Endothelial cell of umbilical vein (primary cell): Measurements from ENCODE around the gene TMEM61. TPM values are rescaled to one million over a fixed set of nuclear protein-coding genes. Genes with fewer than 3 reads are reported as not detected.

Source experiments
- BruUV-seq: library from RNA; stranded (reverse); fragments of 400-500 nt; replicated peaks from 2 replicates; lab custom pipeline; 2021; lab: Mats Ljungman, UMichigan
- CTCF ChIA-PET: fragments of 300-600, 350-600 bp; sonication (Branson Sonifier 250); formaldehyde crosslinking; loops from one replicate; lab custom pipeline; 2021; ENCODE audit warnings: antibody characterized with exemption, inconsistent platforms; lab: Charles Lee
- POLR2A ChIA-PET: fragments of 300-600, 350-600 bp; sonication (Branson Sonifier 250); formaldehyde crosslinking; loops from one replicate; lab custom pipeline; 2021; ENCODE audit warnings: antibody characterized with exemption, inconsistent platforms; lab: Charles Lee
- DNase-seq: peaks from one replicate; pipeline ENCODE4 v3.0.0-alpha.2; 2011; ENCODE audit warnings: low read depth, low spot score
- FAIRE-seq: peaks from 2 replicates; lab custom pipeline; 2011; peaks lifted over from hg19 to GRCh38; lab: Jason Lieb, UNC
- H2AFZ ChIP-seq: 2 replicates; pipeline ENCODE4 v1.6.0; 2012; ENCODE audit warnings: low read depth, low read length, control low read depth, inconsistent platforms
- H3K27ac ChIP-seq: 2 replicates; pipeline ENCODE4 v1.5.1; 2011; ENCODE audit warnings: low read depth, mild to moderate bottlenecking, control low read depth, low read length, moderate library complexity; ENCODE audit not compliant: insufficient read depth
- H3K27me3 ChIP-seq, 2 experiments: 2 replicates each; pipeline versions ENCODE4 v1.6.0 to v1.6.1; 2011; ENCODE audit warnings: low read length in 2 of 2, mixed read lengths in 1 of 2; ENCODE audit not compliant: control insufficient read depth in 2 of 2, insufficient read depth in 2 of 2
- H3K36me3 ChIP-seq, 2 experiments: 2 replicates in 1 of 2; 3 replicates in 1 of 2; pipeline ENCODE4 v1.5.1; 2011; ENCODE audit warnings: low read length in 2 of 2, mild to moderate bottlenecking in 1 of 2, moderate library complexity in 1 of 2; ENCODE audit not compliant: control insufficient read depth in 2 of 2, insufficient read depth in 2 of 2; ENCODE audit errors: extremely low read depth in 1 of 2
- H3K4me1 ChIP-seq: 3 replicates; pipeline ENCODE4 v1.5.1; 2011; ENCODE audit warnings: mild to moderate bottlenecking, low read length; ENCODE audit not compliant: control insufficient read depth, insufficient read depth; ENCODE audit errors: extremely low read depth
- H3K4me2 ChIP-seq: 2 replicates; pipeline ENCODE4 v1.6.1; 2011; ENCODE audit warnings: low read length, control low read depth, mixed read lengths; ENCODE audit not compliant: insufficient read depth
- H3K4me3 ChIP-seq, 3 experiments: fragments of 200-600 bp in 1 of 3; sonication (generic), shearing (Covaris generic) in 1 of 3; replicated peaks in 1 of 3; 2 replicates each; pipeline ENCODE4 v1.5.1; 2011 to 2016; ENCODE audit warnings: control low read depth in 3 of 3, low read length in 3 of 3, mild to moderate bottlenecking in 2 of 3, inconsistent platforms in 1 of 3, low read depth in 1 of 3, moderate library complexity in 1 of 3; ENCODE audit not compliant: insufficient read depth in 1 of 3
- H3K79me2 ChIP-seq: 2 replicates; pipeline ENCODE4 v1.6.0; 2012; ENCODE audit warnings: low read length, inconsistent platforms; ENCODE audit not compliant: control insufficient read depth, insufficient read depth
- H3K9ac ChIP-seq: replicated peaks from 2 replicates; pipeline ENCODE3; 2011; ENCODE audit warnings: low read length, control low read depth; ENCODE audit not compliant: insufficient read depth; ENCODE audit errors: extremely low read depth
- H3K9me1 ChIP-seq: replicated peaks from 3 replicates; pipeline ENCODE4 v1.6.0; 2011; ENCODE audit warnings: mild to moderate bottlenecking, low read length; ENCODE audit not compliant: control insufficient read depth, insufficient read depth; ENCODE audit errors: extremely low read depth
- H3K9me3 ChIP-seq: replicated peaks from 2 replicates; pipeline ENCODE4 v1.5.1; 2012; ENCODE audit warnings: low read length, inconsistent platforms; ENCODE audit not compliant: control insufficient read depth, insufficient read depth
- H4K20me1 ChIP-seq: replicated peaks from 2 replicates; pipeline ENCODE3; 2011; ENCODE audit warnings: mild to moderate bottlenecking, low read length; ENCODE audit not compliant: control insufficient read depth, insufficient read depth; ENCODE audit errors: extremely low read depth
- CTCF ChIP-seq, 2 donors: IDR thresholded peaks; 1 replicate in 1 of 2; 2 replicates in 1 of 2; pipeline ENCODE4 v1.5.1; 2011; ENCODE audit warnings: low read length in 2 of 2, mild to moderate bottlenecking in 2 of 2, moderate library complexity in 2 of 2, control low read depth in 1 of 2, inconsistent platforms in 1 of 2, low read depth in 1 of 2; ENCODE audit not compliant: insufficient read depth in 1 of 2; ENCODE audit errors: extremely low read depth in 1 of 2
- EZH2 ChIP-seq: IDR thresholded peaks from 2 replicates; pipeline ENCODE4 v1.6.1; 2012; ENCODE audit warnings: borderline replicate concordance, low read depth, mild to moderate bottlenecking, moderate library complexity, low read length, inconsistent platforms; ENCODE audit not compliant: severe bottlenecking
- FOS ChIP-seq: IDR thresholded peaks from 2 replicates; pipeline ENCODE4 v1.6.1; 2011; ENCODE audit warnings: mild to moderate bottlenecking, low read length, moderate library complexity, borderline replicate concordance; ENCODE audit not compliant: insufficient read depth
- GATA2 ChIP-seq: IDR thresholded peaks from 2 replicates; pipeline ENCODE4 v1.7.0; 2011; ENCODE audit warnings: low read depth, mild to moderate bottlenecking, moderate library complexity, mixed read lengths, low read length; ENCODE audit not compliant: insufficient read length, insufficient read depth
- JUN ChIP-seq: IDR thresholded peaks from 2 replicates; pipeline ENCODE4 v1.6.1; 2011; ENCODE audit warnings: borderline replicate concordance, low read depth; ENCODE audit not compliant: insufficient read length, insufficient read depth
- MAX ChIP-seq: IDR thresholded peaks from 2 replicates; pipeline ENCODE4 v1.6.1; 2011; ENCODE audit not compliant: insufficient read depth, insufficient read length
- MYC ChIP-seq: IDR thresholded peaks from one replicate; pipeline ENCODE4 v1.6.1; 2011; ENCODE audit warnings: mild to moderate bottlenecking, low read depth, low read length
- POLR2A ChIP-seq: IDR thresholded peaks from 2 replicates; pipeline ENCODE4 v1.6.1; 2012; ENCODE audit warnings: low read depth, mild to moderate bottlenecking, control low read depth, low read length
- POLR2AphosphoS5 ChIP-seq: IDR thresholded peaks from 2 replicates; pipeline ENCODE4 v1.6.1; 2012; ENCODE audit warnings: low read depth, mild to moderate bottlenecking, control low read depth, low read length, moderate library complexity; ENCODE audit not compliant: insufficient read depth
- dilution Hi-C: fragments of 300-500 bp; cut with MboI; formaldehyde crosslinking; loops from one replicate; pipeline ENCODE4 v1.15.0; 2019; ENCODE audit warnings: low sequenced_read_pairs; ENCODE audit not compliant: extremely low pct_ligation_motif_present
- intact Hi-C: fragments of 100-400 bp; cut with micrococcal nuclease; formaldehyde crosslinking; loops from one replicate; pipeline ENCODE4 v1.10.0; 2022
- polyA plus RNA-seq, 4 experiments: library from polyadenylated mRNA; depleted of rRNA in 3 of 4; stranded (reverse) in 3 of 4; unstranded in 1 of 4; fragments of >200 nt; gene quantifications; 2 replicates each; pipeline versions ENCODE4 v1.2.1 to v1.2.3, GENCODE V29; 2011 to 2012; ENCODE audit warnings: missing spikeins in 1 of 4
- total RNA-seq: library from RNA; stranded (reverse); gene quantifications from 2 replicates; pipeline ENCODE4 v1.2.3, GENCODE V29; 2021

TMEM61 gene
- total and polyA plus RNA-seq, 2 donors (not counting 3 experiments of a cell fraction or from before 2014, with no cell fraction given): not detected

DNA sequence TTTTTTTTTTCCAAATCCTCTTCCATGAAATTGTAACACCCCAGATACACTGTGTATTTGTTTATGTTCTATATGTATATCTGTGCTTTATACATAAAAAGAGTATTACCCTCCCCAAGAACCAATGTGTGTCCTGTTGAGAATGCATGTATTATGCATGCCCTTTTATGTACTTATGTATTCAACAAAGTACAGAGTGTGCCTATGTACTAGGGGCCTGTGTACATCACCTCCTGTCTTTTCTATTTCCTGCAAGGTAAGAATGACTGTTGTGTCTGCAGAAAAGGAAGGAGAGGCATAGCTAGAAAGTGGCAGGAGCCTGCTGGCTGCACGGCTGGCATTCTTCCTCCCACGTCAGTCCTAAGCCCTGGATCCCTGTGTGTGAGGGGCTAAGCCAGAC lies 7.0 kb downstream of the TMEM61 start:
- Histone ChIP-seq H2AFZ (no peak overlapping the region), H3K36me3 (no peaks in the 10 kb centered on the region), H3K79me2 (no peaks in the 10 kb centered on the region), H4K20me1 (no peaks in the 10 kb centered on the region), H3K27ac (no peak overlapping the region), H3K9me3 (no peaks in the 10 kb centered on the region), H3K9ac (no peak overlapping the region), H3K27me3 (peaks cover under 1 to 5% of the 10 kb centered on the region in 2 experiments), H3K4me2 (no peak overlapping the region), H3K9me1 (no peaks in the 10 kb centered on the region), H3K4me1 (no peaks in the 10 kb centered on the region), H3K4me3 (no peak overlapping the region)
- BruUV-seq: no TSS peak
- dilution Hi-C loops (no loop called here), intact Hi-C loops (no loop called here)
- DNase-seq (no peak), FAIRE-seq (no peak)
- TF ChIP-seq MAX (no peak), GATA2 (no peak), POLR2A (no peak), POLR2AphosphoS5 (no peak), JUN (no peak), EZH2 (no peak), FOS (no peak), MYC (no peak), CTCF (IDR thresholded peaks at IDR 0.05; ENCODE audit: extremely low read depth in 1 of 2, insufficient read depth in 1 of 2, low read depth in 1 of 2, low read length in 2 of 2) (no peak)
- ChIA-PET CTCF (interaction anchor here (1.3 to 25.0 kb wide), 4 partner anchors 9 to 42 kb away, joined by 5 to 918 read pairs (median 9); no protein-coding TSS in a partner anchor), POLR2A (no interaction called here)
